Right forelimb (tissue), 1 donor: Measurements from ENCODE around the gene VANGL1.

Experiments
- DNase-seq: peaks from one replicate; pipeline ENCODE4 v3.0.0-alpha.2; 2018

Gene VANGL1

GRCh38 chr1:115669002-115669673 lies 27.4 kb downstream of the VANGL1 start:
- no peak for DNase-seq

GRCh38 chr1:115669886-115670285 lies 28.1 kb downstream of the VANGL1 start:
- DNase-seq: no peak

- DNase-seq: no peak
Measured at GRCh38 chr1:115670476-115671175, 28.9 kb downstream of the VANGL1 start.

- DNase-seq: no peak
Measured at GRCh38 chr1:115671176-115671934, 29.6 kb downstream of the VANGL1 start.

GRCh38 chr1:115672224-115673009 lies 30.6 kb downstream of the VANGL1 start:
- no peak for DNase-seq

GRCh38 chr1:115676498-115677181 lies 34.9 kb downstream of the VANGL1 start:
- no peak for DNase-seq

GRCh38 chr1:115677182-115677555 lies 35.4 kb downstream of the VANGL1 start:
- DNase-seq: no peak

GRCh38 chr1:115677565-115677964 lies 35.8 kb downstream of the VANGL1 start:
- no peak for DNase-seq

GRCh38 chr1:115678141-115678540 lies 36.4 kb downstream of the VANGL1 start:
- no peak for DNase-seq

GRCh38 chr1:115679141-115679611 lies 37.4 kb downstream of the VANGL1 start:
- DNase-seq: no peak

- DNase-seq: no peak
Measured at GRCh38 chr1:115680730-115681111, 39.0 kb downstream of the VANGL1 start.

- DNase-seq: no peak
Measured at GRCh38 chr1:115682792-115683191, 41.0 kb downstream of the VANGL1 start.

GRCh38 chr1:115685029-115685705 lies 43.4 kb downstream of the VANGL1 start:
- no peak for DNase-seq

- DNase-seq: no peak
Measured at GRCh38 chr1:115687744-115688143, 46.0 kb downstream of the VANGL1 start.

GRCh38 chr1:115690972-115691371 lies 49.2 kb downstream of the VANGL1 start:
- no peak for DNase-seq

GRCh38 chr1:115692224-115692623 lies 50.5 kb downstream of the VANGL1 start:
- DNase-seq: no peak

- DNase-seq: no peak
Measured at GRCh38 chr1:115694805-115695204, 53.0 kb downstream of the VANGL1 start.

- DNase-seq: no peak
Measured at GRCh38 chr1:115697619-115698018, 55.8 kb downstream of the VANGL1 start.

- no peak for DNase-seq
Measured at GRCh38 chr1:115701090-115701489, 59.3 kb downstream of the VANGL1 start.

GRCh38 chr1:115702959-115703358 lies 61.2 kb downstream of the VANGL1 start:
- DNase-seq: no peak

GRCh38 chr1:115705085-115705951 lies 63.5 kb downstream of the VANGL1 start:
- DNase-seq: no peak
